GM12864 (cell line): ENCODE data around the gene GALNT2.

ENCODE experiments used
- DNase-seq: peaks from one replicate; pipeline ENCODE4 v3.0.0-alpha.2; 2011; ENCODE audit warnings: low read depth
- H3K4me3 ChIP-seq: 2 replicates; pipeline ENCODE4 v1.5.1; 2011; ENCODE audit warnings: mild to moderate bottlenecking, low read depth, low read length, control low read depth
- CTCF ChIP-seq: IDR thresholded peaks from 2 replicates; pipeline ENCODE4 v1.5.1; 2011; ENCODE audit warnings: low read depth, mild to moderate bottlenecking, moderate library complexity, low read length, control low read depth, inconsistent platforms; ENCODE audit errors: missing control alignments

The GALNT2 gene

DNA sequence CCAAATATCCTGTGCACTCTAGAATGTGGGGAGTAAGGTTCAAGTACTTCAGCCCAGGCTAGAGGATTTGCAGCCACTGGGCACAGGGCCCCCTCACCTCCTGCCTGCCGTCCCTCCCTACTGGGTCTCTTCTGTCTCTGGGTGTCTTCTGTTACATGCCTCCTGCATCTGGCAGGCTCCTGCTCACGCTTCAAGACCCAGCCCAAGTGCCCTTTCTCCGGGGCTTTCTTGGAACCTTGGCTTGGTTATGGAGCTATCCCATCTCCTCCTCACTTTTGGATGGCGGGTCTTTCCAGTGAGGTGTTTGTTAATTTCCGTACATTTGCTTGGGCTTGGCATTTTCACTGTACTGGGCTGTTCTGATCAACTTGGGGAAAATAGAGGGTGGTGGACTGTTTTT lies 129.0 kb downstream of the GALNT2 start:
- no peak for DNase-seq
- H3K4me3 ChIP-seq, result no peak overlapping the region
- TF ChIP-seq CTCF, result no peak

DNA sequence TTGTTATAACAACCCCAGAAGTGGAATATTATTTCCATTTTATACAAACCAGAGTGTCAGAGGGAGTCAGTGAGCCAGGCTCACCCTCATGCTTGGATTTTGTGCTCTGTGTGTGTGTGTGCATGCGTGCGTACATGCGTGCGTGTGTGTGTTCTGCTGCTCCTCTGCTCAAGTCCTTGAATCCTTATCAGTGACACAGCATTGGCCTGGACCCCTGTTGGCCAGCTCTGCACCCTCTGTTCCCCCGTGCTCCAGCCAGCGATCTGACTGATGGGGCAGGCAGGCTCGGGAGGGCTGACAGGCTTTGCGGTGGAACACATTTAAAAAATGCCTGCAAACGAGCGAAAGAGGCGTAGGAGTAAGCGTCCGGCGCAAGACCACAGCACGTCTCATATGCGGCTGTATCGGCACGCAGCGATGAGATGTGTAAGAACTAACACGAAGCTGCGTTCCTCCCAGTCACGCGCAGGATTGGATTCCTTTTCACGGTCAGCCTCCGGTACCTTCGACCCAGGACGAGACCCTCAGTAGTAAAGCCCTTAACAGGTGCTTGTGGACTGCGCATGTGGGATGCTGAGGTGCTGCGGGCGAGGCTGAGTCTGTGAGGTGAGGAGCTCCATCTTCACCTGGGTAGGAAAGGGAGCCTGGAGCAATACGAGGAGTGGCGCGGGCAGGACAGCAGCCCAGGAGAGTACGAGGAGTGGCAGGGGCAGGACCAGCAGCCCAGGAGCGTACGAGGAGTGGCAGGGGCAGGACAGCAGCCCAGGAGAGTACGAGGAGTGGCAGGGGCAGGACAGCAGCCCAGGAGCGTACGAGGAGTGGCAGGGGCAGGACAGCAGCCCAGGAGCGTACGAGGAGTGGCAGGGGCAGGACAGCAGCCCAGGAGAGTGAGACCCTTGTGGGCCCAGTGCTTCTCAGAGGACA lies 130.9 kb downstream of the GALNT2 start:
- TF ChIP-seq CTCF, result no peak
- no peak overlapping the region for H3K4me3 ChIP-seq
- no peak for DNase-seq

- no peak for TF ChIP-seq CTCF
- H3K4me3 ChIP-seq, result no peak overlapping the region
- no peak for DNase-seq
Measured at GRCh38 chr1:230199034-230199433, 132.0 kb downstream of the GALNT2 start.

- no peak overlapping the region for H3K4me3 ChIP-seq
- no peak for DNase-seq
- TF ChIP-seq CTCF, result no peak
Measured at GRCh38 chr1:230199554-230199953, 132.5 kb downstream of the GALNT2 start.

DNA sequence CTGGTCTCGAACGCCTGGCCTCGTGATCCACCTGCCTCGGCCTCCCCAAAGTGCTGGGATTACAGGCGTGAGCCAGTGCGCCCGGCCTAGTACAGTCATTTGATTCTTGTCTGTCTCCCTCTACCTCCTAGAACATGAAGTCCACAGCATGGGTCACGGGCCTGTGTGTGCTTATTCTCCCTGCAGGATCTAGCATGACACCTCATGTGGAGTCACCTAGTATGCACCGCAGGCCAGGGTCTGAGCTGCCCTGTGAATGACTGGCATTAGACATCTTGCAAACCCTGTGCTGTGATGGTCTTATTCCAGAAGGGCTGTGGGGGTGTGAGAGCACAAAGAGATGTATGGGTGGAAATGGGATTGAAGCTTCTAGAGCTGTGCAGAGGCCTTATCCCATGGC lies 133.2 kb downstream of the GALNT2 start:
- H3K4me3 ChIP-seq, result no peak overlapping the region
- TF ChIP-seq CTCF, result no peak
- no peak for DNase-seq

DNA sequence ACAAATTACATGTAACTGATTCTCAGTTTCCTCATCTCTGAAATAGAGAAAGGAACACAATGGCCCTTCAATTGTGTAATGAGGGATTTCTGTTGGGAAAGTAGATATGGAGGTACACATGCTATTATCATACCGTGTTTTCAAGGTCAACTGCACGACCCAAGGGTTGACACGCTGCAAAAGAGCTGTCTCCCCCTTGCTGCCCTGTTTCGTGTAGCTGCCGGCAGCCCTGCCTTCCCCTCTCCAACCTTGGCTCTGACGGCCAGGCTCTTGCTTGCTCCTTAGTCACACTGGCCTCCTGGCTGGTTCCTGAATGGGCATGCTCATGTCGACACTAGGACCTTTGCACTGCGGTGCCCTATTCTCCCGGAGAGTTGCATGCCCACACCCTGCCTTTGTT lies 134.4 kb downstream of the GALNT2 start:
- no peak for TF ChIP-seq CTCF
- H3K4me3 ChIP-seq, result no peak overlapping the region
- DNase-seq, result no peak

- no peak for TF ChIP-seq CTCF
- DNase-seq, result no peak
- H3K4me3 ChIP-seq, result no peak overlapping the region
Measured at GRCh38 chr1:230204842-230205241, 137.8 kb downstream of the GALNT2 start.
